ENCODE measurements around the gene ANKRD24.
"Not testable (repeated sequence)": the region's sequence is repeated elsewhere in the genome, so short reads cannot be mapped to it uniquely, and the experiment has no call there.

GRCh38 chr19:4192537-4192936 lies 10.0 kb downstream of the ANKRD24 start:
- not testable (repeated sequence) for TF ChIP-seq POLR2A (IDR thresholded peaks at IDR 0.05; ENCODE audit: low read length); GATA1 (IDR thresholded peaks at IDR 0.05; ENCODE audit: low read depth, low read length)

Data from erythroblast (primary cell).